A673 (cell line): ENCODE data around the gene SLC48A1. TPM values are rescaled to one million over a fixed set of nuclear protein-coding genes. Genes with fewer than 3 reads are reported as not detected.

Experiments
- BruUV-seq: library from RNA; stranded (reverse); fragments of 400-500 nt; replicated peaks from 2 replicates; lab custom pipeline; 2021; lab: Mats Ljungman, UMichigan
- CTCF ChIA-PET: fragments of 300-600 bp; sonication (Branson Sonifier 250); formaldehyde crosslinking; loops from one replicate; lab custom pipeline; 2022; ENCODE audit warnings: antibody characterized with exemption; lab: Charles Lee
- POLR2A ChIA-PET: fragments of 300-600 bp; sonication (Branson Sonifier 250); formaldehyde crosslinking; loops from one replicate; lab custom pipeline; 2022; ENCODE audit warnings: antibody characterized with exemption; ENCODE audit not compliant: low non-redundant PET; lab: Charles Lee
- DNase-seq: peaks from one replicate; pipeline ENCODE4 v3.0.0-alpha.2; 2015; ENCODE audit warnings: low spot score
- H3K27ac ChIP-seq: fragments of 200-600 bp; sonication (generic); 2 replicates; pipeline ENCODE4 v1.5.1; 2016; ENCODE audit warnings: mixed run types, low read depth, mild to moderate bottlenecking, mixed read lengths, antibody characterized with exemption, low read length; ENCODE audit not compliant: poor library complexity, severe bottlenecking
- H3K27me3 ChIP-seq: fragments of 200-600 bp; sonication (generic); replicated peaks from 2 replicates; pipeline ENCODE4 v1.6.1; 2017; ENCODE audit warnings: mixed run types, low read depth, mild to moderate bottlenecking, mixed read lengths, antibody characterized with exemption, low read length; ENCODE audit not compliant: insufficient read depth, poor library complexity
- H3K36me3 ChIP-seq: fragments of 200-600 bp; sonication (generic); 2 replicates; pipeline ENCODE4 v1.6.1; 2016; ENCODE audit warnings: mixed run types, mild to moderate bottlenecking, mixed read lengths, antibody characterized with exemption, low read length; ENCODE audit not compliant: insufficient read depth, poor library complexity, severe bottlenecking
- H3K4me1 ChIP-seq: fragments of 200-600 bp; sonication (generic); 2 replicates; pipeline ENCODE4 v1.6.1; 2017; ENCODE audit warnings: mixed run types, mild to moderate bottlenecking, mixed read lengths, antibody characterized with exemption, low read length; ENCODE audit not compliant: insufficient read depth, poor library complexity, severe bottlenecking
- H3K4me3 ChIP-seq: fragments of 200-600 bp; sonication (generic); 2 replicates; pipeline ENCODE4 v1.5.1; 2016; ENCODE audit warnings: low read depth, mixed run types, mild to moderate bottlenecking, mixed read lengths, low read length; ENCODE audit not compliant: poor library complexity, severe bottlenecking
- H3K9me3 ChIP-seq: fragments of 200-600 bp; sonication (generic); 2 replicates; pipeline ENCODE4 v1.6.1; 2016; ENCODE audit warnings: mixed run types, low read depth, mild to moderate bottlenecking, mixed read lengths, antibody characterized with exemption, low read length; ENCODE audit not compliant: poor library complexity, severe bottlenecking
- CTCF ChIP-seq: fragments of 300-800, 200-600 bp; sonication (generic); conservative IDR thresholded peaks from 2 replicates; pipeline ENCODE4 v1.5.1; 2017; ENCODE audit warnings: low read depth, mild to moderate bottlenecking, antibody characterized with exemption, low read length, moderate library complexity, mixed read lengths
- EZH2 ChIP-seq: fragments of 200-600 bp; sonication (generic); IDR thresholded peaks from 2 replicates; pipeline ENCODE4 v1.6.1; 2017; ENCODE audit warnings: borderline replicate concordance, low read depth, mild to moderate bottlenecking, mixed read lengths, antibody characterized with exemption, low read length; ENCODE audit not compliant: poor library complexity, severe bottlenecking
- intact Hi-C: fragments of 100-400 bp; cut with micrococcal nuclease; formaldehyde crosslinking; loops from one replicate; pipeline ENCODE4 v1.10.0; 2022; ENCODE audit not compliant: unreplicated experiment
- total RNA-seq: library from RNA; stranded (reverse); gene quantifications from 2 replicates; pipeline ENCODE4 v1.2.3, GENCODE V29; 2021

Gene SLC48A1
- total RNA-seq, 1 experiment from 2014 or later = 39.3 TPM

- H3K27me3 ChIP-seq = no peaks in the 10 kb centered on the region
- TF ChIP-seq CTCF (no peak), EZH2 (no peak)
- ChIA-PET POLR2A (interaction anchor here (0.5 kb wide), 1 partner anchor 387 kb away, joined by 3 read pairs; no protein-coding TSS in a partner anchor), CTCF (interaction anchor here (0.5 to 2.4 kb wide), 12 partner anchors 11 to 98 kb away, joined by 3 to 18 read pairs (median 5); partner anchors contain the start of genes RAPGEF3 and SLC48A1)
- BruUV-seq = no TSS peak
- DNase-seq = no peak
- H3K27ac ChIP-seq = peak overlapping the region; percentile 93
- no peak overlapping the region for H3K4me3 ChIP-seq
- peaks cover 37% of the 10 kb centered on the region for H3K4me1 ChIP-seq
- H3K36me3 ChIP-seq = no peaks in the 10 kb centered on the region
- intact Hi-C loops = loop anchor here (5.0 kb wide), 1 partner anchor 37 kb away; no protein-coding TSS in a partner anchor
- no peaks in the 10 kb centered on the region for H3K9me3 ChIP-seq
Observed at GRCh38 chr12:47740606-47741339, 32.3 kb upstream of the SLC48A1 start.

GRCh38 chr12:47741340-47741703 is 31.7 kb upstream of the SLC48A1 start:
- Histone ChIP-seq H3K27ac (peak overlapping the region; percentile 93), H3K36me3 (no peaks in the 10 kb centered on the region), H3K4me3 (no peak overlapping the region), H3K4me1 (peaks cover 37% of the 10 kb centered on the region), H3K9me3 (no peaks in the 10 kb centered on the region), H3K27me3 (no peaks in the 10 kb centered on the region)
- ChIA-PET CTCF (interaction anchor here (0.5 to 2.4 kb wide), 13 partner anchors 11 to 97 kb away, joined by 3 to 18 read pairs (median 4); partner anchors contain the start of genes RAPGEF3 and SLC48A1), POLR2A (interaction anchor here (0.5 kb wide), 1 partner anchor 386 kb away, joined by 3 read pairs; no protein-coding TSS in a partner anchor)
- DNase-seq = peak; percentile 97
- TF ChIP-seq CTCF (no peak), EZH2 (no peak)
- intact Hi-C loops = loop anchor here (5.0 kb wide), 1 partner anchor 36 kb away; no protein-coding TSS in a partner anchor
- no TSS peak for BruUV-seq

- Histone ChIP-seq H3K27ac (no peak overlapping the region), H3K9me3 (no peaks in the 10 kb centered on the region), H3K36me3 (no peaks in the 10 kb centered on the region), H3K27me3 (no peaks in the 10 kb centered on the region), H3K4me1 (peaks cover 39% of the 10 kb centered on the region), H3K4me3 (no peak overlapping the region)
- POLR2A ChIA-PET = interaction anchor here (0.6 kb wide), 1 partner anchor 1318 kb away, joined by 3 read pairs; the partner anchor contains the start of gene KMT2D
- CTCF ChIA-PET = interaction anchor here (0.6 to 2.4 kb wide), 10 partner anchors 12 to 1157 kb away, joined by 3 to 18 read pairs (median 4); partner anchors contain the start of gene RAPGEF3
- DNase-seq = no peak
- TF ChIP-seq CTCF (peak; percentile 98), EZH2 (no peak)
- BruUV-seq = no TSS peak
- intact Hi-C loops = loop anchor here (5.0 kb wide), 1 partner anchor 35 kb away; no protein-coding TSS in a partner anchor
Observed at GRCh38 chr12:47742253-47742825, 30.7 kb upstream of the SLC48A1 start.
